ENCODE data around the gene HNRNPF.
"Not testable (repeated sequence)": the region's sequence is repeated elsewhere in the genome, so short reads cannot be mapped to it uniquely, and the experiment has no call there.

HNRNPF gene

GRCh38 chr10:43394868-43395267 is 14.1 kb downstream of the HNRNPF start:
- H3K4me3 ChIP-seq (replicated peaks in 1 of 2; ENCODE audit: low read depth in 2 of 2, low read length in 2 of 2): peak overlapping the region; percentile 62 to 68
- TF ChIP-seq CTCF (IDR thresholded peaks at IDR 0.05; ENCODE audit: low read depth, low read length): no peak
- no peak for DNase-seq (ENCODE audit: low read depth in 2 of 2)

- DNase-seq (ENCODE audit: low read depth in 2 of 2): no peak
- H3K4me3 ChIP-seq (replicated peaks in 1 of 2; ENCODE audit: low read depth in 2 of 2, low read length in 2 of 2): no peak overlapping the region
These were observed 15.2 kb downstream of the HNRNPF start for GRCh38 chr10:43393606-43394360.

GRCh38 chr10:43393186-43393585 is 15.8 kb downstream of the HNRNPF start:
- not testable (repeated sequence) for H3K4me3 ChIP-seq (replicated peaks in 1 of 2; ENCODE audit: low read depth in 2 of 2, low read length in 2 of 2); DNase-seq (ENCODE audit: low read depth in 2 of 2)

More at GRCh38 chr10:43393606-43394360, 15.2 kb downstream of the HNRNPF start:
- TF ChIP-seq CTCF (IDR thresholded peaks at IDR 0.05; ENCODE audit: low read depth, low read length): no peak

- H3K4me3 ChIP-seq (replicated peaks in 1 of 2; ENCODE audit: low read depth in 2 of 2, low read length in 2 of 2): no peak overlapping the region
- no peak for DNase-seq (ENCODE audit: low read depth in 2 of 2)
- no peak for TF ChIP-seq CTCF (IDR thresholded peaks at IDR 0.05; ENCODE audit: low read depth, low read length)
These were observed 16.2 kb downstream of the HNRNPF start for GRCh38 chr10:43392748-43393147.

- no peak for TF ChIP-seq CTCF (IDR thresholded peaks at IDR 0.05; ENCODE audit: low read depth, low read length)
- DNase-seq (ENCODE audit: low read depth in 2 of 2): no peak
These were observed 17.5 kb downstream of the HNRNPF start for GRCh38 chr10:43391496-43391895.

GRCh38 chr10:43390759-43391158 is 18.2 kb downstream of the HNRNPF start:
- DNase-seq (ENCODE audit: low read depth in 2 of 2): peak; percentile 64 to 68
- H3K4me3 ChIP-seq (replicated peaks in 1 of 2; ENCODE audit: low read depth in 2 of 2, low read length in 2 of 2): no peak overlapping the region
- TF ChIP-seq CTCF (IDR thresholded peaks at IDR 0.05; ENCODE audit: low read depth, low read length): peak; percentile 62

More at GRCh38 chr10:43391496-43391895, 17.5 kb downstream of the HNRNPF start:
- H3K4me3 ChIP-seq (replicated peaks in 1 of 2; ENCODE audit: low read depth in 2 of 2, low read length in 2 of 2): no peak overlapping the region

GRCh38 chr10:43390333-43390732 is 18.7 kb downstream of the HNRNPF start:
- TF ChIP-seq CTCF (IDR thresholded peaks at IDR 0.05; ENCODE audit: low read depth, low read length): no peak
- no peak for DNase-seq (ENCODE audit: low read depth in 2 of 2)
- no peak overlapping the region for H3K4me3 ChIP-seq (replicated peaks in 1 of 2; ENCODE audit: low read depth in 2 of 2, low read length in 2 of 2)

Measured in cardiac fibroblast (primary cell).